Measurements from ENCODE around the gene SEC24D. TPM values are rescaled to one million over a fixed set of nuclear protein-coding genes. Genes with fewer than 3 reads are reported as not detected.

Gene SEC24D
- total and polyA plus RNA-seq, 4 donors, result 11.4 to 77.2 (median 52.0) TPM

- Histone ChIP-seq H3K9ac (ENCODE audit: insufficient read depth in 1 of 2, low read length in 2 of 2) (no peak overlapping the region), H3K36me3 (ENCODE audit: control insufficient read depth in 4 of 4, insufficient read depth in 4 of 4, low read length in 4 of 4) (no peaks in the 10 kb centered on the region), H3K4me3 (no peak overlapping the region), H3K27me3 (ENCODE audit: control insufficient read depth in 3 of 3, insufficient read depth in 3 of 3, low read length in 2 of 3) (no peaks in the 10 kb centered on the region), H3K9me3 (ENCODE audit: control insufficient read depth in 4 of 4, insufficient read depth in 3 of 4, low read length in 3 of 4) (no peaks in the 10 kb centered on the region), H3K27ac (ENCODE audit: low read depth in 1 of 2, low read length in 1 of 2) (no peak overlapping the region), H3K4me1 (ENCODE audit: control insufficient read depth in 5 of 5, insufficient read depth in 5 of 5, low read length in 5 of 5) (peaks cover 0 to 5% (median 0%) of the 10 kb centered on the region in 5 donors)
- no peak for TF ChIP-seq CTCF (IDR thresholded peaks at IDR 0.05; ENCODE audit: control extremely low read depth, extremely low read depth)
- ATAC-seq (ENCODE audit: insufficient read depth, low FRiP score) (no peak), DNase-seq (no peak)
- WGBS, 2 donors, result 75 to 81% methylated on average over 4 of the region's 4 CpGs
These were observed 36.3 kb upstream of the SEC24D start for GRCh38 chr4:118872181-118872580.

GRCh38 chr4:118869808-118870342 lies 33.9 kb upstream of the SEC24D start:
- Histone ChIP-seq H3K27me3 (ENCODE audit: control insufficient read depth in 3 of 3, insufficient read depth in 3 of 3, low read length in 2 of 3) (no peaks in the 10 kb centered on the region), H3K36me3 (ENCODE audit: control insufficient read depth in 4 of 4, insufficient read depth in 4 of 4, low read length in 4 of 4) (no peaks in the 10 kb centered on the region), H3K4me1 (ENCODE audit: control insufficient read depth in 5 of 5, insufficient read depth in 5 of 5, low read length in 5 of 5) (peaks cover 0 to 5% (median 0%) of the 10 kb centered on the region in 5 donors), H3K4me3 (no peak overlapping the region), H3K27ac (ENCODE audit: low read depth in 1 of 2, low read length in 1 of 2) (no peak overlapping the region), H3K9me3 (ENCODE audit: control insufficient read depth in 4 of 4, insufficient read depth in 3 of 4, low read length in 3 of 4) (no peaks in the 10 kb centered on the region), H3K9ac (ENCODE audit: insufficient read depth in 1 of 2, low read length in 2 of 2) (no peak overlapping the region)
- TF ChIP-seq CTCF (IDR thresholded peaks at IDR 0.05; ENCODE audit: control extremely low read depth, extremely low read depth), result no peak
- WGBS, 2 donors, result 73 to 75% methylated on average over 2 of the region's 2 CpGs
- DNase-seq (peak in 1 of 3 donors; percentile 39), ATAC-seq (ENCODE audit: insufficient read depth, low FRiP score) (no peak)

- H3K4me3 ChIP-seq, result no peak overlapping the region
- no peak overlapping the region for H3K27ac ChIP-seq (ENCODE audit: low read depth in 1 of 2, low read length in 1 of 2)
- no peak for TF ChIP-seq CTCF (IDR thresholded peaks at IDR 0.05; ENCODE audit: control extremely low read depth, extremely low read depth)
- no peaks in the 10 kb centered on the region for H3K27me3 ChIP-seq (ENCODE audit: control insufficient read depth in 3 of 3, insufficient read depth in 3 of 3, low read length in 2 of 3)
- H3K4me1 ChIP-seq (ENCODE audit: control insufficient read depth in 5 of 5, insufficient read depth in 5 of 5, low read length in 5 of 5), result peaks cover 0 to 5% (median 0%) of the 10 kb centered on the region in 5 donors
- no peaks in the 10 kb centered on the region for H3K9me3 ChIP-seq (ENCODE audit: control insufficient read depth in 4 of 4, insufficient read depth in 3 of 4, low read length in 3 of 4)
- no peak for DNase-seq
- no peak overlapping the region for H3K9ac ChIP-seq (ENCODE audit: insufficient read depth in 1 of 2, low read length in 2 of 2)
- H3K36me3 ChIP-seq (ENCODE audit: control insufficient read depth in 4 of 4, insufficient read depth in 4 of 4, low read length in 4 of 4), result no peaks in the 10 kb centered on the region
- WGBS, 2 donors, result 93% methylated on average over 3 of the region's 3 CpGs
- no peak for ATAC-seq (ENCODE audit: insufficient read depth, low FRiP score)
These were observed 31.6 kb upstream of the SEC24D start for GRCh38 chr4:118867311-118868067.
